ENCODE measurements around the gene LORICRIN.

DNA sequence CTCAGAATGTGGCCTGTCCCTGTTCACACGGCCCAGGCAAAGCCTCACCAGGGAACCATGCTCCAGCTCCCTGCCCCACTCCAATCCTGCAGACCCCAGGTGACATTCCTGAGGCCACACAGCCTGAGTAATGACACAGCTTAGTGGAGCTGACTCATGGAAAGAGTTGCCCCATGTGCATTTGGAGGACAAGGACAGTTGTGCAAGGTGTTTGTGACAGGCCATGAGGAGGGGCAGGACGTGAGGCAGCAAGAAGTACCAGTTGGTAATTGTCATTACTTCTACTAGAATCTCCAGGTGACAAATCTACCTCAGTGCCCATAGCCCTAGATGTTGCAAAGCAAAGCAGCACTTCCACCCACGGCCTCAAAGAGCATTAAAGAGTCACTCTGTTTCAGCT is 26.9 kb upstream of the LORICRIN start:
- TF ChIP-seq, protein P1, sequence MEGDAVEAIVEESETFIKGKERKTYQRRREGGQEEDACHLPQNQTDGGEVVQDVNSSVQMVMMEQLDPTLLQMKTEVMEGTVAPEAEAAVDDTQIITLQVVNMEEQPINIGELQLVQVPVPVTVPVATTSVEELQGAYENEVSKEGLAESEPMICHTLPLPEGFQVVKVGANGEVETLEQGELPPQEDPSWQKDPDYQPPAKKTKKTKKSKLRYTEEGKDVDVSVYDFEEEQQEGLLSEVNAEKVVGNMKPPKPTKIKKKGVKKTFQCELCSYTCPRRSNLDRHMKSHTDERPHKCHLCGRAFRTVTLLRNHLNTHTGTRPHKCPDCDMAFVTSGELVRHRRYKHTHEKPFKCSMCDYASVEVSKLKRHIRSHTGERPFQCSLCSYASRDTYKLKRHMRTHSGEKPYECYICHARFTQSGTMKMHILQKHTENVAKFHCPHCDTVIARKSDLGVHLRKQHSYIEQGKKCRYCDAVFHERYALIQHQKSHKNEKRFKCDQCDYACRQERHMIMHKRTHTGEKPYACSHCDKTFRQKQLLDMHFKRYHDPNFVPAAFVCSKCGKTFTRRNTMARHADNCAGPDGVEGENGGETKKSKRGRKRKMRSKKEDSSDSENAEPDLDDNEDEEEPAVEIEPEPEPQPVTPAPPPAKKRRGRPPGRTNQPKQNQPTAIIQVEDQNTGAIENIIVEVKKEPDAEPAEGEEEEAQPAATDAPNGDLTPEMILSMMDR (IDR thresholded peaks at IDR 0.05), result no peak
- no peak for TF ChIP-seq POLR2A (IDR thresholded peaks at IDR 0.05; ENCODE audit: low read depth)
- no peak for TF ChIP-seq EP300 (IDR thresholded peaks at IDR 0.05)
- TF ChIP-seq POLR2AphosphoS5 (IDR thresholded peaks at IDR 0.05), result no peak
